GM23338 (cell line): ENCODE results near the gene TF. TPM values are rescaled to one million over a fixed set of nuclear protein-coding genes. Genes with fewer than 3 reads are reported as not detected.

Source experiments
- ATAC-seq: fragments of 200-7000 bp; cut with Tn5 transposase; 3 replicates; pipeline ENCODE4 v1.9.1; 2020
- DNase-seq: peaks from one replicate; pipeline ENCODE4 v3.0.0-alpha.2; 2015; ENCODE audit warnings: low spot score
- H2AFZ ChIP-seq: fragments of 200-600 bp; sonication (generic); 2 replicates; pipeline ENCODE4 v1.8.0; 2016; ENCODE audit warnings: antibody characterized with exemption, mild to moderate bottlenecking, moderate library complexity
- H3F3A ChIP-seq: fragments of 200-600 bp; sonication (generic); replicated peaks from 2 replicates; pipeline ENCODE4 v1.8.0; 2017; ENCODE audit warnings: antibody characterized with exemption, mixed run types, low read depth
- H3K27ac ChIP-seq: fragments of 200-600 bp; sonication (generic); 2 replicates; pipeline ENCODE4 v1.6.1; 2016; ENCODE audit warnings: low read depth
- H3K27me3 ChIP-seq: fragments of 200-600 bp; sonication (generic); 2 replicates; pipeline ENCODE4 v1.8.0; 2016; ENCODE audit warnings: mild to moderate bottlenecking, mixed run types, moderate library complexity; ENCODE audit not compliant: insufficient read depth
- H3K36me3 ChIP-seq: fragments of 200-600 bp; sonication (generic); 2 replicates; pipeline ENCODE4 v1.8.0; 2016; ENCODE audit warnings: mild to moderate bottlenecking; ENCODE audit not compliant: insufficient read depth
- H3K4me1 ChIP-seq: fragments of 200-600 bp; sonication (generic); 2 replicates; pipeline ENCODE4 v1.8.0; 2016; ENCODE audit warnings: mild to moderate bottlenecking, moderate library complexity; ENCODE audit not compliant: insufficient read depth
- H3K4me2 ChIP-seq: fragments of 200-600 bp; sonication (generic); 2 replicates; pipeline ENCODE4 v1.7.1; 2017; ENCODE audit warnings: mixed run types
- H3K4me3 ChIP-seq: fragments of 200-600 bp; sonication (generic); 2 replicates; pipeline ENCODE4 v1.6.1; 2016; ENCODE audit warnings: mixed run types
- H3K79me2 ChIP-seq: fragments of 200-600 bp; sonication (generic); replicated peaks from 2 replicates; pipeline ENCODE4 v1.8.0; 2017; ENCODE audit warnings: mild to moderate bottlenecking; ENCODE audit not compliant: insufficient read depth
- H3K9me2 ChIP-seq: fragments of 200-600 bp; sonication (generic); 2 replicates; pipeline ENCODE4 v1.8.0; 2017; ENCODE audit not compliant: insufficient read depth
- H4K20me1 ChIP-seq: fragments of 200-600 bp; sonication (generic); replicated peaks from 2 replicates; pipeline ENCODE4 v1.8.0; 2017; ENCODE audit warnings: mild to moderate bottlenecking; ENCODE audit not compliant: insufficient read depth
- H3K27ac Mint-ChIP-seq: 2 replicates; pipeline ENCODE4 v1.8.0; 2020; ENCODE audit warnings: inconsistent platforms, mild to moderate bottlenecking, moderate library complexity, mixed read lengths
- H3K27me3 Mint-ChIP-seq: 3 replicates; pipeline ENCODE4 v1.8.0; 2022; ENCODE audit warnings: low read depth, mild to moderate bottlenecking, moderate library complexity, mixed read lengths, inconsistent platforms; ENCODE audit not compliant: insufficient read depth, poor library complexity
- H3K36me3 Mint-ChIP-seq: 3 replicates; pipeline ENCODE4 v1.8.0; 2021; ENCODE audit warnings: low read depth, mild to moderate bottlenecking, inconsistent platforms, moderate library complexity, mixed read lengths
- H3K4me1 Mint-ChIP-seq: 3 replicates; pipeline ENCODE4 v1.8.0; 2020; ENCODE audit warnings: mild to moderate bottlenecking, inconsistent platforms, mixed read lengths
- H3K4me3 Mint-ChIP-seq: 3 replicates; pipeline ENCODE4 v1.8.0; 2021; ENCODE audit warnings: moderate library complexity, mild to moderate bottlenecking, inconsistent platforms, mixed read lengths
- H3K9me3 Mint-ChIP-seq: 3 replicates; pipeline ENCODE4 v1.8.0; 2020; ENCODE audit warnings: moderate library complexity, mild to moderate bottlenecking, inconsistent platforms, mixed read lengths
- CTCF ChIP-seq, 2 experiments: fragments of 200-600 bp in 1 of 2; sonication (generic) in 1 of 2; conservative IDR thresholded peaks; 2 replicates each; pipeline versions ENCODE4 v1.5.1 to v1.6.1; 2016 to 2017; ENCODE audit warnings: antibody characterized with exemption in 2 of 2, low read depth in 2 of 2, mild to moderate bottlenecking in 2 of 2, moderate library complexity in 1 of 2
- JUNB ChIP-seq: IDR thresholded peaks from one replicate; pipeline ENCODE4 v1.6.1; 2016; ENCODE audit warnings: antibody characterized with exemption; ENCODE audit not compliant: unreplicated experiment
- REST ChIP-seq: IDR thresholded peaks from one replicate; pipeline ENCODE4 v1.6.1; 2018; ENCODE audit warnings: antibody characterized with exemption; ENCODE audit not compliant: unreplicated experiment
- STAT1 ChIP-seq: IDR thresholded peaks from one replicate; pipeline ENCODE4 v1.6.1; 2016; ENCODE audit warnings: antibody characterized with exemption; ENCODE audit not compliant: unreplicated experiment
- ZNF114 ChIP-seq: fragments of 250-450 bp; sonication (Bioruptor Pico); IDR thresholded peaks from 2 replicates; pipeline ENCODE4 v1.5.0; 2020; ENCODE audit warnings: mild to moderate bottlenecking, moderate library complexity
- polyA plus RNA-seq: library from polyadenylated mRNA; unstranded; fragments of >200 nt; fragmentation: Nextera tagmentation; extraction: Ambion mirVana; gene quantifications from 2 replicates; pipeline ENCODE4 v1.2.1, GENCODE V29; 2016
- total RNA-seq: library from RNA; depleted of rRNA; stranded (reverse); fragments of >200 nt; shearing (Covaris generic); gene quantifications from 2 replicates; pipeline ENCODE4 v1.2.3, GENCODE V29; 2014
- TF ChIP-seq, protein P1 (sequence below): fragments of 250-450 bp; sonication (Bioruptor Pico); IDR thresholded peaks from 2 replicates; pipeline ENCODE4 v1.5.0; 2020; ENCODE audit warnings: mild to moderate bottlenecking, moderate library complexity

TF gene
- total and polyA plus RNA-seq, 2 experiments from 2014 or later, result 0.03 to 0.76 TPM

GRCh38 chr3:133835418-133835743, 89.2 kb downstream of the TF start:
- no peak overlapping the region for H3K27ac ChIP-seq
- no peak for DNase-seq
- H3K27me3 Mint-ChIP-seq, result peaks cover 11% of the 10 kb centered on the region
- H3K4me1 ChIP-seq, result no peaks in the 10 kb centered on the region
- no peaks in the 10 kb centered on the region for H4K20me1 ChIP-seq
- H2AFZ ChIP-seq, result no peak overlapping the region
- H3K36me3 ChIP-seq, result no peaks in the 10 kb centered on the region
- H3K4me1 Mint-ChIP-seq, result peaks cover 3% of the 10 kb centered on the region; the same call in 1 of the 3 replicates
- H3K27me3 ChIP-seq, result no peaks in the 10 kb centered on the region
- H3K27ac Mint-ChIP-seq, result no peak overlapping the region
- no peaks in the 10 kb centered on the region; the same call in 2 of the 3 replicates for H3K36me3 Mint-ChIP-seq
- H3K9me2 ChIP-seq, result no peaks in the 10 kb centered on the region
- no peak for ATAC-seq
- no peaks in the 10 kb centered on the region for H3K79me2 ChIP-seq
- no peaks in the 10 kb centered on the region for H3K9me3 Mint-ChIP-seq
- no peak for TF ChIP-seq ZNF114 (CRISPR knock-in tag)
- TF ChIP-seq STAT1, result no peak
- no peak for TF ChIP-seq REST
- TF ChIP-seq, protein P1, sequence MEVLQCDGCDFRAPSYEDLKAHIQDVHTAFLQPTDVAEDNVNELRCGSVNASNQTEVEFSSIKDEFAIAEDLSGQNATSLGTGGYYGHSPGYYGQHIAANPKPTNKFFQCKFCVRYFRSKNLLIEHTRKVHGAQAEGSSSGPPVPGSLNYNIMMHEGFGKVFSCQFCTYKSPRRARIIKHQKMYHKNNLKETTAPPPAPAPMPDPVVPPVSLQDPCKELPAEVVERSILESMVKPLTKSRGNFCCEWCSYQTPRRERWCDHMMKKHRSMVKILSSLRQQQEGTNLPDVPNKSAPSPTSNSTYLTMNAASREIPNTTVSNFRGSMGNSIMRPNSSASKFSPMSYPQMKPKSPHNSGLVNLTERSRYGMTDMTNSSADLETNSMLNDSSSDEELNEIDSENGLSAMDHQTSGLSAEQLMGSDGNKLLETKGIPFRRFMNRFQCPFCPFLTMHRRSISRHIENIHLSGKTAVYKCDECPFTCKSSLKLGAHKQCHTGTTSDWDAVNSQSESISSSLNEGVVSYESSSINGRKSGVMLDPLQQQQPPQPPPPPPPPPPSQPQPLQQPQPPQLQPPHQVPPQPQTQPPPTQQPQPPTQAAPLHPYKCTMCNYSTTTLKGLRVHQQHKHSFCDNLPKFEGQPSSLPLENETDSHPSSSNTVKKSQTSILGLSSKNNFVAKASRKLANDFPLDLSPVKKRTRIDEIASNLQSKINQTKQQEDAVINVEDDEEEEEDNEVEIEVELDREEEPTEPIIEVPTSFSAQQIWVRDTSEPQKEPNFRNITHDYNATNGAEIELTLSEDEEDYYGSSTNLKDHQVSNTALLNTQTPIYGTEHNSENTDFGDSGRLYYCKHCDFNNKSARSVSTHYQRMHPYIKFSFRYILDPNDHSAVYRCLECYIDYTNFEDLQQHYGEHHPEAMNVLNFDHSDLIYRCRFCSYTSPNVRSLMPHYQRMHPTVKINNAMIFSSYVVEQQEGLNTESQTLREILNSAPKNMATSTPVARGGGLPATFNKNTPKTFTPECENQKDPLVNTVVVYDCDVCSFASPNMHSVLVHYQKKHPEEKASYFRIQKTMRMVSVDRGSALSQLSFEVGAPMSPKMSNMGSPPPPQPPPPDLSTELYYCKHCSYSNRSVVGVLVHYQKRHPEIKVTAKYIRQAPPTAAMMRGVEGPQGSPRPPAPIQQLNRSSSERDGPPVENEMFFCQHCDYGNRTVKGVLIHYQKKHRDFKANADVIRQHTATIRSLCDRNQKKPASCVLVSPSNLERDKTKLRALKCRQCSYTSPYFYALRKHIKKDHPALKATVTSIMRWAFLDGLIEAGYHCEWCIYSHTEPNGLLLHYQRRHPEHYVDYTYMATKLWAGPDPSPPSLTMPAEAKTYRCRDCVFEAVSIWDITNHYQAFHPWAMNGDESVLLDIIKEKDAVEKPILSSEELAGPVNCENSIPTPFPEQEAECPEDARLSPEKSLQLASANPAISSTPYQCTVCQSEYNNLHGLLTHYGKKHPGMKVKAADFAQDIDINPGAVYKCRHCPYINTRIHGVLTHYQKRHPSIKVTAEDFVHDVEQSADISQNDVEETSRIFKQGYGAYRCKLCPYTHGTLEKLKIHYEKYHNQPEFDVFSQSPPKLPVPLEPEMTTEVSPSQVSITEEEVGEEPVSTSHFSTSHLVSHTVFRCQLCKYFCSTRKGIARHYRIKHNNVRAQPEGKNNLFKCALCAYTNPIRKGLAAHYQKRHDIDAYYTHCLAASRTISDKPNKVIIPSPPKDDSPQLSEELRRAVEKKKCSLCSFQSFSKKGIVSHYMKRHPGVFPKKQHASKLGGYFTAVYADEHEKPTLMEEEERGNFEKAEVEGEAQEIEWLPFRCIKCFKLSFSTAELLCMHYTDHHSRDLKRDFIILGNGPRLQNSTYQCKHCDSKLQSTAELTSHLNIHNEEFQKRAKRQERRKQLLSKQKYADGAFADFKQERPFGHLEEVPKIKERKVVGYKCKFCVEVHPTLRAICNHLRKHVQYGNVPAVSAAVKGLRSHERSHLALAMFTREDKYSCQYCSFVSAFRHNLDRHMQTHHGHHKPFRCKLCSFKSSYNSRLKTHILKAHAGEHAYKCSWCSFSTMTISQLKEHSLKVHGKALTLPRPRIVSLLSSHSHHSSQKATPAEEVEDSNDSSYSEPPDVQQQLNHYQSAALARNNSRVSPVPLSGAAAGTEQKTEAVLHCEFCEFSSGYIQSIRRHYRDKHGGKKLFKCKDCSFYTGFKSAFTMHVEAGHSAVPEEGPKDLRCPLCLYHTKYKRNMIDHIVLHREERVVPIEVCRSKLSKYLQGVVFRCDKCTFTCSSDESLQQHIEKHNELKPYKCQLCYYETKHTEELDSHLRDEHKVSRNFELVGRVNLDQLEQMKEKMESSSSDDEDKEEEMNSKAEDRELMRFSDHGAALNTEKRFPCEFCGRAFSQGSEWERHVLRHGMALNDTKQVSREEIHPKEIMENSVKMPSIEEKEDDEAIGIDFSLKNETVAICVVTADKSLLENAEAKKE (CRISPR knock-in tag), result no peak
- TF ChIP-seq JUNB, result no peak
- no peak for TF ChIP-seq CTCF (conservative IDR thresholded peaks at IDR 0.05; ENCODE audit: low read depth in 2 of 2)
- no peak overlapping the region for H3K4me3 Mint-ChIP-seq
- H3F3A ChIP-seq, result no peaks in the 10 kb centered on the region
- no peak overlapping the region for H3K4me3 ChIP-seq
- no peak overlapping the region for H3K4me2 ChIP-seq
